ENCODE measurements around the gene FLNA.
A peak's percentile ranks its signal among the peaks of the same experiment; 100 is the strongest.

DNA sequence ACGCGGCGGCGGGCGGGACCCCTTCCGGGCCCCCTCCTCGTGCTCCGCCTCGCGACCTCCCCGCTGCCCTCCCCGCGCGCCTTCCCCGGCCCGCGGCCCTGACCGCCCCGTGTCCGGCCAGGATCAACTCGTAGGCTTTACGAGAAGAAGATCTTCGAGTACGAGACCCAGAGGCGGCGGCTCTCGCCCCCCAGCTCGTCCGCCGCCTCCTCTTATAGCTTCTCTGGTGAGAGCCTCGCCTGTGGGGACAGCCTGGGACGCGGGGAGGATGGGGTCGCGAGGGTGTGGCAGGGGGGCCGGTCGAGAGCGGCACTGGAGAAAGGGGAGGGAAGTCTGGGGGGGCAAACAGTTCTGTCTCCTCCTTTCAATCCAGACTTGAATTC is 5.1 kb upstream of the FLNA start:
- no peak for TF ChIP-seq CHD4 (IDR thresholded peaks at IDR 0.05)
- TF ChIP-seq POLR2A (IDR thresholded peaks at IDR 0.05; ENCODE audit: low read depth, low read length): no peak
- TF ChIP-seq FOXM1 (IDR thresholded peaks at IDR 0.05; ENCODE audit: low read depth, low read length): no peak
- no peak for TF ChIP-seq REST (IDR thresholded peaks at IDR 0.05; ENCODE audit: low read depth, low read length)
- TF ChIP-seq CBX5 (IDR thresholded peaks at IDR 0.05; ENCODE audit: low read depth): no peak
- peak; percentile 25; the same call in 1 of the 2 replicates for TF ChIP-seq LARP7 (IDR thresholded peaks at IDR 0.05)
- no peak for TF ChIP-seq RCOR1 (conservative IDR thresholded peaks at IDR 0.05; ENCODE audit: low read depth, low read length)
- TF ChIP-seq, protein P1, sequence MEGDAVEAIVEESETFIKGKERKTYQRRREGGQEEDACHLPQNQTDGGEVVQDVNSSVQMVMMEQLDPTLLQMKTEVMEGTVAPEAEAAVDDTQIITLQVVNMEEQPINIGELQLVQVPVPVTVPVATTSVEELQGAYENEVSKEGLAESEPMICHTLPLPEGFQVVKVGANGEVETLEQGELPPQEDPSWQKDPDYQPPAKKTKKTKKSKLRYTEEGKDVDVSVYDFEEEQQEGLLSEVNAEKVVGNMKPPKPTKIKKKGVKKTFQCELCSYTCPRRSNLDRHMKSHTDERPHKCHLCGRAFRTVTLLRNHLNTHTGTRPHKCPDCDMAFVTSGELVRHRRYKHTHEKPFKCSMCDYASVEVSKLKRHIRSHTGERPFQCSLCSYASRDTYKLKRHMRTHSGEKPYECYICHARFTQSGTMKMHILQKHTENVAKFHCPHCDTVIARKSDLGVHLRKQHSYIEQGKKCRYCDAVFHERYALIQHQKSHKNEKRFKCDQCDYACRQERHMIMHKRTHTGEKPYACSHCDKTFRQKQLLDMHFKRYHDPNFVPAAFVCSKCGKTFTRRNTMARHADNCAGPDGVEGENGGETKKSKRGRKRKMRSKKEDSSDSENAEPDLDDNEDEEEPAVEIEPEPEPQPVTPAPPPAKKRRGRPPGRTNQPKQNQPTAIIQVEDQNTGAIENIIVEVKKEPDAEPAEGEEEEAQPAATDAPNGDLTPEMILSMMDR (IDR thresholded peaks at IDR 0.05 in 2 of 3, conservative IDR thresholded peaks at IDR 0.05 in 1 of 3; ENCODE audit: control insufficient read depth in 2 of 3, extremely low read depth in 1 of 3, insufficient read depth in 1 of 3, low read depth in 3 of 3, low read length in 3 of 3): no peak

Measured in GM12878 (cell line).